NCI-H510A (cell line): Measurements from ENCODE around the gene PAXX.
"Not testable (repeated sequence)": the region's sequence is repeated elsewhere in the genome, so short reads cannot be mapped to it uniquely, and the experiment has no call there.

ENCODE experiments used
- DNase-seq: peaks from one replicate; lab custom pipeline; 2025; lab: John Stamatoyannopoulos, UW

PAXX gene

DNA sequence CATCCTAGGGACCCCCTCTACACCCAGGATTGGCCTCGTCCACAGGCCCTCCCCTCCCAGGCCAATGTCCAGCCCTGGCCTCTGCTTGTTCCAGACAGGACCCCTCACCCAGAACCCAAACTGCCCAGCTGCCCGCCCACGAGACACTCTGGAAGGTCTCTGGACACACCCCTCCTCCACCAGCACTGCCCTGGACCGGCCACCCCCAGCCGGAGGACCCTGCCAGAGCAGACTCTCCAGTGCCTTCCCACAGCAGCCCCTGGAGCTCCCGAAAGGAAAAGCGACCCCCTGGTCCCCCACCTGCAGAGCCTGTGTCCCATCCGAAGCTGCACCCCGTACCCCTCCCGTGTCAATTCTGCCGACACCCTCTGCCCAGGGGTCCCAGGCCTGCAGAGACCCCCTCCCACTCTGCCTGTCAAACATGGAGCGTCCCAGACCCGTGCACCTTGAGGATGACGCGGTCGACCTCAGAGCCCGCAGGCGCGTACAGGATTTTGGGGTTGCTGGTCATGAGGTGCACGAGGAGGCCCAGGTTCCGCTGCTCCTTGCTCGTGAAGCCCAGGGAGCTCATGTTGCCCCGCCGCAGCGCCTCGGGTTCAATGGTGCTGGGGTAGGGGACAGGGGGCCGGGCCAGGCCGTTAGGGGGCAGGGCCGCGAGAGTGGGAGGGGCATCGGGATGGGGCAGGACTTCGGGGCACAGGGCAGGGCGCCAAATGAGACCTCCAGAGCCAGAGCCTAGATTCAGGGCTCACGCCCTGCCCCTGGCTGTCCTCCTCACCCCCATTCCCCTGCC is 27.9 kb downstream of the PAXX start:
- DNase-seq: no peak

DNA sequence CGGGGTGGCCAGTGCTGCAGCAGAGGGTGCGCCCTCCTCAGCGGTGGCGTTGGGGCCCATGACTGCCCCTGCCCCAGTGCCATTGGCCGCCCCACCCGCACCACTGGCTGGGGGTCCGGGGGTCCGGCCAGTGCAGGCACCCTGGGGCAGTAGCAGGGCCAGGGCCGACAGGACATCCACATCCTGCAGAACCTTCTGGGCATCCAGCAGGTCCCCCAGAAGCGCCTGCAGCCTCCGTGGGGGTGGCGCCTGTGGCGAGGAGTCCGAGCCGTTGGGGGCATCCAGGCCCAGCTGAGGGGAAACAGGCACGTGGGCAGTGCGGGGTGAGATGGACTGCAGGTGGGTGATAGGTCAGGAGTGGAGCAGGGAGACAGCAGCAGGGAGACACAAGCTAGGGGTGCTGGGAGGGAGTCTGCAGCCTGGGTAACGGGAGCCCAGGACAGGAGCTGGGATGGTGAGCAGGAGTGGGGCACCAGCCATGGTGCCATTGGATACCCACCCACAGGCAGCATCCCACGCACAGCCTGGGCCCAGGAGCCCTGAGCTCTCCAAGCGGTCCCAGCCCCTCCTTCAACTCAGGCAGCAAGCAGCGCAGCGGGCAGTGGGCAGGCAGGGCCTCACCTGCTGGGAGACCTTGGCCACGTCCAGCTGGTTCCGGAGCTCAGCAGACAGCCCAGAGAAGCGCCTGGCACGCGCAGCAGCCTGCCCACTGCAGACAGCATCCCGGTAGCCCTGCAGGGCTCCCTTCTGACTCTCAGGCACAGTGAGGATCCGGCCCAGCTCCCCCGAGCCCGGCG is 28.7 kb downstream of the PAXX start:
- no peak for DNase-seq

DNA sequence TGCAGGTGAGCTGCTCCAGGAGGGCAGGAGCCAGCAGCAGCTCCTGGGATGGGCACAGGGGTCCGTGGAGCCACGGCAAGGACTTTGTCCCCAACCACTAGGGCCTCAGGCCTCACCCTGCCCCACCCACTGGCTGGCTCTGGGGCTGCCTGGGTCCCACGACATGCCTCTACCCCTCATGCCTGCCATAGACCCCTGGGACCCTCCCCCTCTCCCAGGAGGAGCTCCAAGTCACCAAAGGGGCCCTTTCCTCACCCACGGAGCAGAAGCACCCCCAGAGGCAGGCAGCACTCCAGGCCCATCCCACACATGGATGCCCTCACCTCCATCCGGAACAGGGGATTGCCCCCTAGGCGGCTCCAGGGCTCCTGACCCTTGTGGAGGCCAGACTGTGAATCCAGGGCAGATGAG is 29.4 kb downstream of the PAXX start:
- DNase-seq: no peak

DNA sequence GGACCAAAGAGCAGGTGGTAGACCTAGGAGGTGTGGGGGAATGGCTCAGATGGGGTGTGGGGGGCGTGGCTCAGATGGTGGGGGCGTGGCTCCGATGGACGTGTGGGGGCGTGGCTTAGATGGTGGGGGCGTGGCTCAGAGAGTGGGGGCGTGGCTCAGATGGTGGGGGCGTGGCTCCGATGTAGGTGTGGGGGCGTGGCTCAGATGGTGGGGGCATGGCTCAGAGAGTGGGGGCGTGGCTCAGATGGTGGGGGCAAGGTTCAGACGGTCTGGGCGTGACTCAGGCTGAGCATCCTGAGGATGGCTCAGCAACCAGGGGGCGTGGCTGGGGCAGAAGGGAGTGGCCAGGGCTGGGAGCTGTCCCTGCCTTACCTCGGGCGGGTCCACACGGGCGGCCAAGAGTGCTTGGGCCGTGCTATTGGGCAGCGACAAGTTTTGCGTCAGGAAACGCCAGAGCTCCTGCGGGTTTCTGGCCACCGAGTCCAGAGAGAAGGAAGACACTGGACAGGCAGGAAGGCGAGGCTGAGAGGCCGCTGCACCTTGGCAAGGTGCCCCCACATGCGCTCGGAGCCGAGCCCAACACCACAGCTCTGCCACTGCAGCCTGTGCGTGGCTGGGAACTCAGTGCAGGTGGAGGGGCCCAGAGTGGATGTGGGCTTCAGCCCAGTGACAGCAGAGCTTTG is 29.9 kb downstream of the PAXX start:
- DNase-seq: no peak

DNA sequence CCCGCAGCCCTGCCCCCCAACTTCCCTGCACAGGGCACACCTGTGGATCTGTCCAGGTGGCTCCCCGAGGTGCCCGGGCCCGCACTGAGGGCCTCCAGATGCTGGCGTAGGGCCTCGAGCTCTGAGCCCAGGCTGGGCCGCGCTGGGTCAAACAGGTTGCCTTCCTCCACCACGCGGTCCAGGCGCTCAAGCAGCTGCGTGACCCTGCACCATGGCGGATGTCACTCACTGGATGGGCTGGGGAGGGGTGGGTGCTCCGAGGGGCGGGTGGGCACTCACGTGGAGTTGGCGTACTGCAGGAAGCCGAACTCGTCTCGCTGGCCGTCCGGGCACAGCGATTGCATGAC is 30.4 kb downstream of the PAXX start:
- DNase-seq: no peak

DNA sequence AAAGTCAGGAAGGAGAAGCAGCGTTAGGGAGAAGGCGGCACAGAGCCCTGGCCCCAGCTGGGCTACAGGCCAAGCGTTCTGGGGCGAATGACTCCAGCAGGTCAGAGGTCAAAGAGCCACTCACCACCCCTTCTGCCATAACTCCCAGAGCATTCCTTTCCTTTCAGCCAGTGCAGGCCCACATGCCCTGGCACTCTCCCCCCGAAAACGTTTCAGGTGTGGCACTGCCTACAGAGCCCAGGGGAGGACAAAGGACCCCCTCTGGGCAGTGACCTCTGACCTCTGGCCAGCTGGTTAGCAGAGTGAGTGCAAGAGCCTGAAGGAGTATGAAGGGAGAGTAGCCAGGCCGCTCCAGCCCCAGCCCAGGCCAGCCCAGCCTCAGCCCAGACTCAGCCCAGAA is 30.9 kb downstream of the PAXX start:
- DNase-seq: no peak

DNA sequence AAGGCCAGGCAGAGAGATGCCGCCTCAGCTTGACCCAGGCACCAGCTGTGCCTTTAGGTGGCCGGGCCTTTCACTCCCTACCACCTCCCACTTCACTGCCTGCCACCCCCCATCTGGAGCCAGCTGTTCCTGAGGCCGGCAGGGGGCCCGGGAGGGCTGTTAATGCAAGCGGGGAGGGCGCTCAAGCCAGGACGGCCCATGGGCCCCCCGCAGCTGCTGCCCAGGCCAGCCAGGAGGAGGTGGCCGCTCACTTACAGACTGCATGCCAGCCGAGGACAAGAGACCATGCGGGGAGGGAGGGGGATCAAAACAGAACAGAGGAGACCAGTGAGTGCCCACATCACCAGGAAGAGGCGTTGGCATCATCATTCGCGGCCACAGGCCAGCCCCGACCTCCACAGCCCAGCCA is 31.4 kb downstream of the PAXX start:
- DNase-seq: no peak

DNA sequence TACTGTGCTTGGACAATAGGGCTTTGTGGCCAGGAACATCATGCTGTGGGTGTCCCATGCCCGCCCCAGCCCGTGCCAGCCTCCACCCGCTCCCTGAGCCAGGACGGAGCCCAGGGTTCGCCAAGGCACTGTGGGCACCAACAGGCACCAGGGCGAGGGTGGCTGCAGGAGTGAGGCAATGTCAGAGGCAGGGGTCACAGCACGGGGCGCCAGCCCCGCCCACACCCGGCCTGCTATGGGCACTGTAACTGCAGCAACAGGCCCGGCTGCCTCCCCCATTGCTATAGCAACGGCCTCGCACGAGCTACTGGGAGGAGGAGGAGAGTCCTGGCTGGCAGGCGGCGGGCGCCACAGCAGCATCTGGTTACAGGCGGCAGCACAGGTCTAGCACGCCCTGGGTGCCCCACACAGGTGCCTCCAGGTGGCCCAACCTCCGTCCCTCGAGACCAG is 33.3 kb downstream of the PAXX start:
- DNase-seq: peak; percentile 96

DNA sequence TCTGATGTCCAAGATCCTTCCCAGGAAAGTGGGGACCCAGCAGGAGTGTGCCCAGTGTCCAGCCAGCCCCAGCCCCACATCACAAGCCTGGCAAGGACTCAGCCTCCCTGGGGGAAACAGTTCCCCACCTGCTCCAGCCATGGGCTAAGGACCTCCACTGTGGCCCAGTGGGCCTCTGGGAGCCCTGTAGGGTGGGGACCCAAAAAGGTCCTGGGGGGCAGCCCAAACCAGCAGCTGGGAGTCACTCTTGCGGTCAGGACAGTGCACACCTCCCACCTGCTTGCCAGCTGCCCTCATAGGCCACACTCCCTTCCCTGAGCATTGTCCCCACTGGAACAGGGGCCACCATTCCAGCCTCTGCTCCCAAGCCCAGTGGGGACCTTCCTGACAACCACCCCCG is 34.2 kb downstream of the PAXX start:
- no peak for DNase-seq

DNA sequence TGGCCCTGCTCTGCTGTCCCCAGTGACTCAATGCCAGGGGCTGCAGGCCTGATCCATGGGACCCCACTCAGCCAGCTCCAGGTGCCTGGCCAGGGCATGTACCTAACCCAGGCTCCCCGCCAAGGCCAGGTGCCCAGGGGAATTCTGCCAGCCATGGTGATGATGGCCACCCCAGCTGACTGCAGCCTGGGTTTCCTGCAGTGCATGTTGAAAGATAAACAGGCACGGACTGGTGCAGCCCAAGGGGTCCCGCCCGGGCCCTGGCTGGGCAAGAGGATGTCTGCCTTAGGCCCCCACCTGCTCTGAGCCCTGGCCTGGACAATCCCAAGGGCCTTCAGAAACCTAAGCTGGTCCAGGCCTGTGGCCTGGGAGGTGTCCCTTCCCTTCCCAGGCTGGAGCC is 34.6 kb downstream of the PAXX start:
- DNase-seq: no peak

DNA sequence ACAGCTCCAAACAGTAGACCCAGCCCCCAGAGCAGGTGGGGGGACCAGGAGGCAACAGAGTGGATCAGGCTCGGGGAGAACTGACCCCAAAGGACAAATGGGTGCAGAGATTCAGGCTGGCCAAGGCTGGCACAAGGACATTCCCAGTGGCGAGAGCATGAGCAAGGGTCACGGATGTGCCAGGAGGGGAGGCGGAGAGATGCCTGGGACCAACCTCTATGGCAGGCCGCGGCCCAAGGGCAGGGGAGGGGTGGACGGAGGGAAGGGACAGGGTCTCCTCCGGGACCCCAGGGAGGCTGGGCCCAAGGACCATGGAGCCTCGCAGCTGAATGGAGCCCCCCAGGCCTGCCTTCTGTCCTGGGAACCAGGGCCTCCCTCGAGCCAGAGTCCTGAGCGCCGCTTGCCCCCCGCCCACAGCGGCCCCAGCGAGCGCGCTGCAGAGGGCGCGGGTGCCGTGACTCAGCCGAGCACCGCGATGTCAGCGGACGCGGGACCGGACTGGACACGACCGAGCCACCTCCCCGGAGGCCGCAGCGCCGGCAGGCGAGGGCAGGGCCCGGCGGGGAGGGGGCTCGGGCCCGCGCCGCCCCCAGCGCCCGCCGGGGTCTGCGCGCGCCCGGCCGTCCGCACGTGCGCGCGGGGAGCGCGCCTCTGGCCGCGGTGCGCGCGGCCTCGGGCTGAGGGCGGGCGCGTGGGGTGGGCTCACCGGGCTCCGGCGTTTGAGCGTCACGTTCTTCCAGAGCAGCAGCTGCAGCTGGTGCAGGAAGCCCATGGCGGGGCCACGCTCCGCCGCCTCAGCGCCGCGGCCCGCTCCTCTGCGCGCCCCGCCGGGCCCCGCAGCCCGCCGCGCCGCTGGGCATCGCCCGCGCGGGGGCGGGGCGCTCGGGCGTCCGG is 35.4 kb downstream of the PAXX start, which contains the start of gene ABCA2:
ABCA2 (minus strand) TSS at position 869 of the 894 bp plus-strand sequence; CDS start at position 772, 97 bp downstream.
- DNase-seq: no peak

DNA sequence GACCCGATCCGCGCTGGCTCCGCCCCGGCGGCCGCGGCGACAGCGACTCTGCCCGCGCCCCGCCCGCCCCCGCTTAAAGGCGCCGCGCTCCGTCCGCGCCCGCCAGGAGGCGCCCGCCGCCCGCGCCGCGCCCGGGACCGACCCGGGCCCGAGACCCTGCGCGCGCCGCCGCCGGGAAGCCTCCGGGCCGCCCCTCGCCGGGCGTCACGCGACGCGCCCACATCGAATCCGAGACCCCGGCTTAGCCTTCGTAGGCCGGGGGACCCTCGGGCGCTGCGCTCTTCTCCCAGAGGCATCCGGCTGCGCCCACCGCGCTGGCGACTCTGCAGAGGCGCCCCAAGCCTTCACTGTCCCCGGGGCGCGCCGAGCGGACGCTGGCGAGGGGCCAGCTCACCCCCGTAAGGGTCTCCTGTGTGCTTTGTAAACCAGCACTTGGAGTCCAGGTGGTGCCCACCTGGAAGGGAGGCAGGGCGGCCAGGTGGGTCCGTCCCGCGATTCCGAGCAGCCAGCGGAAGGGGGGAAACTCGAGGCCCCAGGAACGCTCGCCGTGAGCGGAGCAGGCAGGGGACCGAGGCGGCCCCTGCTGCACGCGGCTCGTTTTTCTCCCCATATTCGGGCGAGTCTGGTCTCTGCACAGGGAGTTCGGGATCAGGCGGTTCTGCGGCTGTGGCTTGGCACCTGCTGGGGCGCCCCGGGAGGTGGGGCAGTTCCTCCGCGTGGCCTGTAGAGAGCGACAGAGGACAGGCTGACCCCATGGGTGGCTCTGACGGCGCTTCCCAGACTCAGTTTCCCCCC is 36.2 kb downstream of the PAXX start:
- DNase-seq: peak; percentile 65

DNA sequence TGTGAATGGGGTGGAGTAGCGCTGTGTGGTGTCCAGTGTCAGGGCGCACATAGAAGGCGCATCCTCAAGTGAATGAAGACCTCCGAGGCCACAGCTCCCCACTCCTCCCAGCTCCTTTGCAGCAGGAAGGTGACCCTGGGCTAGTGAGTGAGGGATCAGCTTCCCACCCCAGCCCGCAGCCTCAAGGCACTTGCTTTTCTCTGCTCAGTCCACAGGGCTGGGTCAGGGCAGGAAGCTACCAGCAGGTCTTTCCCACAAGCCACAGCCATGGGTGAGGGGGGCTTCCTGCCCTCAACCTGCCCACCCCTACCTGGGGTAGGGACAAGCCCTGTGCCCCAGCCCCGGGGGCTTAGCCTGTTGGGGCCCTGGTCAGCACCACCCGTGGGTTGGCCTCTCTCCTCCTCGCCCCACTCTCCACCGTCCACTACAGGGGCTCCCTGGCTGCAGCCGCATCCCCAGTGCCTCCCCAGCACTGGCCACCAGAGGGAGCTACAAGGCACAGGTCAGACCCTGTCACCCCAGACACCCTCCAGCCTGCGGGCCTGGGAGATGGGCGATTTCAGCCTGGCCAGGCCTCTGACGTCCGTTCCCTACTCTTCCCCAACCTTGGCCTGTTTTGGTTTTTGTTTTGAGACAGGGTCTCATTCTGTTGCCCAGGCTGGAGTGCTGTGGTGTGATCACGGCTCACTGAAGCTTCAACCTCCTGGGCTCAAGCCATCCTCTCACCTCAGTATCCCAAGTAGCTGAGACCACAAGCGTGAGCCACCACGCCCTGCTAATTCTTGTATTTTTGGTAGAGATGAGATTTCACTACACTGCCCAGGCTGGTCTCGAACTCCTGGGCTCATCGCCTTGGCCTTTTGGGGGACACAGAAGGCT is 37.1 kb downstream of the PAXX start:
- DNase-seq: no peak

DNA sequence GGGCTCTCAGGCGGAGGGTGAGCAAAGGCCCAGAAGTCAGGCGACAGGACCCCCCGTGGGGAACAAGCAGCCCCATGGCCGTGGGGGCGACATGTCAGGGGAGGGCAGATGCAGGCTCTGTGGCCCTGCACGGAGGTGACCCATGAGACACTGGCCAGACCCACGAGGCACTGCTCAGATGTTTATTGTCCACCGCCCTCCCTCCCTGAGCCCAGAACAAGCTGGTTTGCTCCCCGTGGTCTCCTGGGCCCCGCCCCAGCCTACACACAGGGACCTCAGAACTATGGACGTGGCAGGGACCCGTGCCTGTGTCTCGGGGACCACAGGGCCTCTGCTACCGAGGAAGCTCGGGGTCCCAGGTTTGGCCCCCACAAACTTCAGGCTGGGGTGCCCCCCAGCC is 37.8 kb downstream of the PAXX start:
- DNase-seq: no peak

DNA sequence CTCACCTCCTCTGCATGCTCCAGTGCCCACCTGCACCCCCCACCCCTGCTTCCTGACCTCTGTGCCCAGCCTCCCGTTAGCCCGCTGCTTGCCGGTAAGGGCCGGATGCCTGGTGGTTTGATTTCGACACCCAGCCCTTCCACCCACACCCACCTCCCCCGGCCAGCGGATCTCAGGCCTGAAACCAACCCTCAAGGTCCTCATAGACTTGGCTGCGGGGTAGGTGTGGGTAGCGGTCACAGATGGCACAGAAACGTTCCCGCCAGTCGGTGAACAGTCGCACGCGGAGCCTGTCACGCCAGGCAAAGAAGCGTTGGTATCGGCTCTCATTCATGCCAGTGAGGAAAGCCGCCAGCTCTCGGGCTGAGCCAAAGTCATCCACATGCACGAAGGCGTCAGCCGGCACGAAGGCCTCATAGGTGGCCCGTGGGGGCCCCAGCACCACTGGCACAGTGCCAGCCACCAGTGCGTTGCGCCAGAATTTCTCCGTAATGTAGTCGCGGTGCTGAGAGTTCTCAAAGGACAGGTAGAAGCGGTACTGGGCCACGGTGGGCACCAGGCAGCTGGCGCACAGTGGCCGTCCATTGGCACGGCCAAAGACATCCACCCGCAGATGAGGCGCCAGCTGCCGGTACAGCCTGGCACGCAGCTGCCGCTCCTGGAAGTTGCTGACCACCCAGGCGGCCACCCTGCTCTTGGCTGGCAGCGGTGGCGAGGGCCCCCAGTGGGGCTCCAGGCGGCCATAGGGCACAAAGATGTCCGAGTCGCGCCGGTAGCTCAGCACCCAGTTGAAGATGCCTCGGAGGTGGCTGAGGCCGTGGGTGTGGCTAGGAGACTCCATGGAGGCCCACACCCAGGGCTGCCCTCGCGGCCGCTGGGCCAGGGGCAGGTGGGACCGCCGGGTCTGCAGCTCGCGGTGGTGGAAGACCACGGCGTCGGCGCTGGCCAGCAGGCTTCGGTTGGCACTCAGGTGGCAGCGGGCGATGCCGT is 38.6 kb downstream of the PAXX start:
- no peak for DNase-seq

DNA sequence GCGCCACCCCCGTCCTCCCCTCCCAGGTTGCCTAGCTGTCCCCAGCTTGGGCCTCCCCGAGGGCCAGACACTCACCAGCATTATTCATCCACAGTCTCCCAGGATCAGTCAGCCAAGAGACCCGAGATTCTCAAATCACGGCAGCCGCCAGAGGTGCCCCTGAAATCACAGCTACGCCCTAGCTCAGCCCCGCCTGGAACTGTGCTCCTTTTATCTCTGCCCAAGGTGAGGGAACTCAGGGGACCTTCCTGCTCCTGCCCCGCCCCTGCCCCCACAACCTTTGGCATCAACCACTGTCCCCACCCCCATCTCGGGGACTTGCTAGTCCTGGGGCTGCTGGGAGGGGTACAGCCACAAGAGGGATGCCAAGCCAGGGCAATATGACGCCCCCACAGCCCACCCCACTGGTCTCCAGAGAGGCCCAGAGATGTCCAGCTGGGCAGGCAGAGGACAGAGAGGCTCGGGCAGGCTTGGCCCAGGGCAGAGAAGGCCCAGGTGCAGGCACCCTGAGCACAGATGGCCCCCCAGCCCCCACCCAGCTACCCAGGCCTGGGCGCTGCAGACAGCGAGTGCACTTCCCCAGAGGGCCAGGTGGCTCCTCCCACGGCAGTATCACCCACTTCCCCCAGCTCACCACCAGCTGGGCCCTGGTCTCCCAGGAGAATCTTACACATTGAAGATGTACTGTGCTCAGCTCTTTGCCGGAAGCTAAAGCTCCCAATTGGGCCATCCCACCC is 39.9 kb downstream of the PAXX start, which contains the start of gene FUT7:
FUT7 (minus strand) TSS at position 185 of the 737 bp plus-strand sequence; CDS start at position 88, 97 bp downstream.
- no peak for DNase-seq

DNA sequence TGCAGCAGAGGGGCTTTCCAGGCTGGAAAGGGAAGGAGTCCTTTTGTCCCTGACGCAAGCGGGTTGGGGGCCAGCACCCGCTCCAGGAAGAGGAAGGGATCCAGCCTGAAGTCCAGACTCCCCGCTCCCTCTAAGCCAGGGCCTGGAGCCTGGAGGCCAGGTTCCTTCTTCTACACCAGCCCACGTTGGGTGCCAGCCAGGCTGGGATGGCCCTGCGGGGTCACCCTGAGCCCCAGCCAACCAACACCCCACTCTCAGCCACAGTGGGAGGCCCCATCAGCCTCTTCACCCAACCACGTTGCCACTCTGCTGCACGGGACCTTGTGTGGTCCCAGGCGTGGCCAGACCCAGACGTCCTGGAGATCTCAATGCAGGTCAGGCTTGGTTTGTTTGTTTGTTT is 40.6 kb downstream of the PAXX start:
- no peak for DNase-seq

DNA sequence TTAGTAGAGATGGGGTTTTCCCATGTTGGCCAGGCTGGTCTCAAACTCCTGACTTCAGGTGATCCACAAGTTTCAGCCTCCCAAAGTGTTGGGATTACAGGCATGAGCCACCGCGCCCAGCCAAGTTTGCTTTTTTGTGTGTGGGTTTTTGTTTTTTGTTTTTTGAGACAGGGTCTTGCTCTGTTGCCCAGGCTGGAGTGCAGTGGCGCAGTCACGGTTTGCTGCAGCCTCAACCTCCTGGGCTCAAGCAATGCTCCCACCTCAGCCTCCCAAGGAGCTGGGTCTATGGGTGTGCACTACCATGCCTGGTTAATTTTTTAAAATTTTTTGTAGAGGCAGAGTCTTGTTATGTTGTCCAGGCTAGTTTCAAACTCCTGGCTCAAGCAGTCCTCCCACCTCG is 41.3 kb downstream of the PAXX start:
- not testable (repeated sequence) for DNase-seq
